Cortex of kidney (tissue), 1 donor: ENCODE results near the gene RPS18.
"Not testable (repeated sequence)": the region's sequence is repeated elsewhere in the genome, so short reads cannot be mapped to it uniquely, and the experiment has no call there.

Source experiments
- DNase-seq: peaks from one replicate; lab custom pipeline; 2025; lab: John Stamatoyannopoulos, UW

Gene RPS18

DNA sequence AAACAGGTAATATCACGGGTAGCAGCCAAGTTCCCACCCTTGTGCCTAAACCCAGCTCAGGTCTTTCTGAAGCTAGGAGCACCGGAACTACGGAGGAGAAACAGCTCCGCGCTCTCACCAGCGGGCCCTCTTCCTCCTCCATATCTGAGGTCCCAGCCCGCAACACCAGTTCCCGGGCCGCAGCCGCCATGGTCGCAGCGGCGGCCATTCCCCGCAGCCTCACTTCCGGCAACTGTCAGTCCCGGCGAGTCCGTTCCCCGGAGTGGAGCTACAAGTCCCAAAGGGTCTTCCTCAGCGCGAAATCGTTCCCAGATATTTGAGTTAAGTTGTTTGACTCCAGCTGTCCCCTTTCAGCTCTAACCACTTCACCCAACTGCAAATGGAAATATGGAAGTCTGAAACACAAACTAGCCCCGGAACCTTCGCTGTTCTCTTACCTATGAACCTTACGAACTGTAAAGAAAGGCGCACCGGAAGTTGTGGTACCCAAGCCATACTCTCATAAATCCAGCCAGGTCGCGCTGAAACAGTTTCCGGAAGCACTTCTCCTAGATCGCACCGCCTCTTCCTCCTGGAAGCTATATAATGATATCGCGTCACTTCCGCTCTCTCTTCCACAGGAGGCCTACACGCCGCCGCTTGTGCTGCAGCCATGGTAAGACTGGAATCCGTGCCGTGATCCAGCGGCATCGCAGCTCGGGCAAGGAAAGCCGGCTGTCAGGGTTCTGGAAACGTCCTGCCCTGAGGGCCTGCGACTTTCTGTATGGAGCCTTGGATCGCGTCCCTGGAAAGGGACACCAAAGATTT, at the start of gene RPS18, which contains the start of gene VPS52:
TSS of gene RPS18 (plus strand) at position 608 of the 807 bp plus-strand sequence. CDS start at position 653, 45 bp downstream.
TSS of gene VPS52 (minus strand) at position 409 of the 807 bp plus-strand sequence. CDS start at position 208, 201 bp downstream.
- no peak for DNase-seq

DNA sequence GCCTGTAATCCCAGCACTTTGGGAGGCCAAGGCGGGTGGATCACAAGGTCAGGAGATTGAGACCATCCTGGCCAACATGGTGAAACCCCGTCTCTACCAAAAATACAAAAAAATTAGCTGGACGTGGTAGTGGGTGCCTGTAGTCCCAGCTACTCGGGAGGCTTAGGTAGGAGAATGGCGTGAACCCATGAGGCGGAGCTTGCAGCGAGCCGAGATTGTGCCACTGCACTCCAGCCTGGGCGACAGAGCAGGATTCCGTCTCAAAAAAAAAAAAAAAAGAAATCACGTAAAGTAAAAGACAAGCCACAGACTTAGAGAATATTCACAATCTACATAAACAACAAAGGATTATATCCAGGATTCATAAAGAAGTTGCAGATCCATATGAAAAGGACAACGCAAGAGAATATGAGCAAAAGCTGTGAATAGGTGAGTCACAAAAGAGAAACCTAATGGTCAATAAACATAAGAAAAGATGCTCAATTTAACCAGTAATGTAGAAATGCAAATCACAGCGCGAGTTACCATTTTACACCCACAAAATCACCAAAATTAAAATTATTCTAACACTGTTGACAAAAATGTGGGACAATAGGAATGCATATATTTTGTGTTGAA, 45.3 kb upstream of the RPS18 start:
- DNase-seq: not testable (repeated sequence)

- no peak for DNase-seq
Measured at GRCh38 chr6:33235221-33235634, 36.6 kb upstream of the RPS18 start.

- no peak for DNase-seq
Measured at GRCh38 chr6:33236328-33236727, 35.5 kb upstream of the RPS18 start.

DNA sequence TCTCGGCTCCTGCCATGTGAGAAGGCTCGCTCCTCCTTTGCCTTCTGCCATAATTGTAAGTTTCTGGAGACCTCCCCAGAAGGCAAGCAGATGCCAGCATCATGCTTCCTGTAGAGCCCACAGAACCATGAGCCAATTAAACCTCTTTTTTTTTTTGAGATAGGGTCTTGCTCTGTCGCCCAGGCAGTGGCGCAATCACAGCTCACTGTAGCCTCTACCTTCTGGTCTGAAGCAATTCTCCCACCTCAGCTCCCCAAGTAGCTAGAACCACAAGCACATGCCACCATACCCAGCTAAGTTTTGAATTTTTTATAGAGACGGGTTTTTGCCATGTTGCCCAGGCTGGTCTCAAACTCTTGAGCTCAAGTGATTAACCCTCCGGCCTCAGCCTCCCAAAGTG, 35.0 kb upstream of the RPS18 start:
- no peak for DNase-seq

GRCh38 chr6:33237741-33238140, 34.1 kb upstream of the RPS18 start:
- DNase-seq: no peak

DNA sequence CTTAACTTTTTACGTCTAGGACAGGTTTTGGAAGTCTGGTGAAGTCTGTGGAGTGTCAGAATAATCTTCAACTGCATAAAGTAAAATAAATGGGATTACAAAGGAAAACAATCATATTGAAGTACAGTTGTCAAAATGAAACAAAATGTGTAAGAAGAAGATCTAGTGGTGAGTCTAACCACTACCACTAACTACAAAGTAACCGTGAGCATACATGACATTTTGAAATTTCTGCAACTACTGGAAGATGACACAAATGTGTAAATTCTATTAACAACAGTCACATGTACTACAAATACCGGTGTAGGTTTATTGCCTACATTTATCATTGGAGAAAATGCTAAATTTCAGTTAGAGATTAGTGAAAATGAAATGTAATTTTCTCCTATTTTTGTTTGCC, 29.9 kb upstream of the RPS18 start:
- no peak for DNase-seq

DNA sequence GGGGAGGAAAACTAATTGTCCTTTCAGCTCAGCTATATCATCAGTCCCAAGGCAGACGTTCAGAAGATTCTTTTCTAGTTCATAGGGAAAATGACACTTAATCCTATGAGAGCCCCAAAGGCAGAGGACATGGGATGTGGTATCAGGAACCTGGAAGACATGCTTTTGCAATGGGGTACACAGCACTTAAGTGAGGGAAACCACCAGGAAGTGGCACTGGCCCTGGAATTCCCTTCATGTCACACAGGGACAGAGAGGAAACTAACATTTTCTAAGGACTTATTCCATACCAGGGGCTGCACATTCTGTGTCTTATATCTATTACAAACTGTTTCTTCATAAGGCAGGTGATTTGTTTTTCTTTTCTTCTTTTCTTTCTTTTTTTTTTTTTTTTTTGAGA, 28.4 kb upstream of the RPS18 start:
- no peak for DNase-seq

DNA sequence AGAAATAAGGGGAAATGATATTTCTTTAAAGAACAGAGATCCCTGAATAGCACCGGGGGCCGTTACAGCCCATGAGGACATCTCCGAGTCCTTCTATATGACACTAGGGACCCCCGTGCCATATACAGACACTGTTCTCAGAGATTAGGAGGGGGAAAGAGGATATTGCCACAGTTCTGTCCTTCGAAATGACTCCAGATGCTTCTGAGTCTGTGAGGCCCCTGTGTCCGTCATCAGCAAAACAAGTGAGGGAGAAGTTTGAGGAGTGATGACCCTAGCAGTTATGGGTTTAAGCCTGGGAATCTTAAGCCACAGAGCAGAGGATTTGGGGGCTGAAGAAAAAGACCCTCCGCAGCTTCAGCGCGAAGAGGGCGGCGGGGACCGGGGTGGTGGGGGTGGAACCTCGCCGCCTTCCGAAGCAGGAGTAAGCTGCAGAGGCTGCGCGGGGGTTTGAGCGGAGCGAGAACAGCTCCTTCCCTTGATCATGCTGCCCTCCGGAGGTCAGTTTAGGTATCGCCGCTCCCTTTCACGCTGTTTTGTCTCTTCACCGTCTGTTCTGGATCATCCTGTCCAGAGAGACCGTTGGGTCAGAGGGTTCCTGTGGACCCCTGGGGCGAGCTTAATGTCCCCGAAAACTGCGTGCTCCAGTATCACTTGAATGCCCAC, 23.8 kb upstream of the RPS18 start:
- peak; percentile 16 for DNase-seq

GRCh38 chr6:33248643-33248931, 23.3 kb upstream of the RPS18 start:
- DNase-seq: no peak

GRCh38 chr6:33248932-33249731, 22.7 kb upstream of the RPS18 start:
- DNase-seq: peak; percentile 70

DNA sequence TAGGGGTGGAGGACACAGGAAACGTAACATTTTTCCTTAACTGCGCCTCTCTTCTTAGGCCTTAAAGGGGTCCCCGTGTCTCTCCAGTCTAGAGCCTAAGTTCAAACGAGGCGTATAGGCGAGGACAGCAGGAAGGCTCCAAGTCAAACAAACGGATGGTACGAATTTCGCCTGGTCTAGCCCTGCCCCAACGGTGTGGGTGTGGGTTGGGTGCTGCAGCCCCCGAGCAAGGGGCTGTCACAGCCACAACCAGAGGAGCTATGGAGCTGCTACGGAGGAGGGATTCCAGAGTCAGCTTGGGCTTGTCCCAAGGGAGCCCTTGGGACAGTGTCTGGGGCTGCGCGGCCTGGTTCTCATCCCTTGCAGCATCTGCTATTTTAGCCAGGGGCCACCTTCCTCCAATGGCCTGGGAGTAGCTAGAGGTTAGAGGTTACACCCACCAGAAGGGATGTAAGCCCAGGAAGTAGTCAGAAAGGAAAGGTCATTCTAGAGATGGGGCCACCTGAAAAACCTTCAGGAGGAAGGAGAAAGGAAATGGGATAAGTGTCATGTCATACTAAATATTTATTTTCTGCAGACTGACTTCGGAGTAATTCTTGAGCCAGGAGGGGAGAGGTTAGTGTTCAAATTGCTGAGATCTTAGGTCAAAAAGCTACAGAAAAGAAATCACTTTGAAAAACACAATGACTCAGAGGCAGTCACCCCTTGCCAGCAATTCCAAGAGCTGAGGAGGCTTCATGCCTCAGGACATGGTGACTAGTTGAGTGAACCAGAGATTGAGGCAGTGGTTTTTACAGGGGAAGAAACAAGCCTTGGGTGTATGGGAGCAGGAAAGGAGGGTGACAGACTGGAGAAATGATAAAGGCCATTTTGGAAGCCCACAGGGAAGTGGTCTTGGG, 21.9 kb upstream of the RPS18 start:
- DNase-seq: no peak

GRCh38 chr6:33250731-33251130, 21.1 kb upstream of the RPS18 start:
- no peak for DNase-seq

DNA sequence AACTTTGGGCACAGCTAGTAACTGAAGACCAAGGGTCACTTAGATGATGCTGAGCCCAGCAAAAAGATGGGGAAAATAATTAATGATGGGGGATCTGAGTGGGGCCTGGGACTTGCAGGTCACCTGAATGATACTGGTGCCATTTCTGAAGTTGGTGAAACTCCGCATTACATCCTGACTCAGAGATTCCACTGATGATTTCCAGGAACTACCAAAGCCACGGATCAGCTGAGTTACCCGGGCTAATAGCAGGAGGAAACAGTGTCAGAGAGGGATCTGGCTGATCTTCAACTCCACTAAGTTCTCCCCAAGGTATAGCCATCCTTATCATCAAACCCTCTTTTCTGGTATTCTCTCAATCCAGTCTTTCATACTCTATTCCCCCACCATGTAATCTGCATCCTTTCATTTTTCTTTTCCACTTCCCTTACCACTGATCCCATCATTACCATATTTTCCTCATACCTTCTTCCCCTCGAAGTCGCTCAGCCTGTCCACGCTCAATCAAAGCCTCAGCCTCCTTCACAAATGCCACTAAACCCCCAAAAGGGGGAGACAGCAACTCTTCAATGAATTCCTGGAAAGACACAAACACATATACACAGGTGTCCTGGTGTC, 20.4 kb upstream of the RPS18 start:
- DNase-seq: no peak

DNA sequence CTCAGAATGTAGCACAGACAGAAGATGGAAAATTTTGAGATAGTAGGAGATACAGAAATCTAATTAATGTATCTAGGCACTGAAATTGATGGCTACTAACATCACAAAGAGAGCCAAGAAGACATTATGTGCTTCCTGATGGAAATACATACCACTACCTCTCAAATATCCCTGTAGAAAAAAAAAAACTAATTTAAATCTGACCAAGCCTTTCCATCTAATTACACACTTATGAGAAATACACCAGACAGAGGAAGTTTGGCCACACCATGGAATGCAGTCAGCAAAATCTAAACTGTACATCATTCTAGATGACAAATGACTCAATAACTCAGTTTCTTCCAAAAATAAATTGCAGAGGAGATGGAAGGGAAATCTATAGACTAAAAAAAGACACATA, 19.1 kb upstream of the RPS18 start:
- DNase-seq: no peak

- no peak for DNase-seq
Measured at GRCh38 chr6:33254591-33254990, 17.3 kb upstream of the RPS18 start.

- no peak for DNase-seq
Measured at GRCh38 chr6:33259032-33259431, 12.8 kb upstream of the RPS18 start.

GRCh38 chr6:33262490-33262889, 9.4 kb upstream of the RPS18 start:
- not testable (repeated sequence) for DNase-seq

DNA sequence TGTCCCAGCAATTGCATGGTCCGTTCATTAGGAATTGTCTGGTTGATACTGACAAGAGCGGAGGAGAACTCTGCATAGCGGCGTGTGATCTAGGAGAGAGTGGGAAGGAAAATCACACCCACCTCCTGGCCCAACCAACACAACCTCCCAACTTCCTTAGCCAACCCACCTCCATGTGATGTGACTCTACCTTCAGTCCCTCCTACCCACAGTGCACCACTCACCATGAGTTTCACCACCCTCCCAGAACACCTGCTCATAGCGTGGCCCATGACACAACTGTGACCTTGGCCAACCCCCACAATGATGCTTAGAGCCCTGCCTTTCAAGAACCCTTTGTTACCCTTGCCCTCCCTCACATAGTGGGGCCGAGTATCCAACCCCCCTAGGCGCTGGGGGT, 7.9 kb upstream of the RPS18 start:
- DNase-seq: no peak

DNA sequence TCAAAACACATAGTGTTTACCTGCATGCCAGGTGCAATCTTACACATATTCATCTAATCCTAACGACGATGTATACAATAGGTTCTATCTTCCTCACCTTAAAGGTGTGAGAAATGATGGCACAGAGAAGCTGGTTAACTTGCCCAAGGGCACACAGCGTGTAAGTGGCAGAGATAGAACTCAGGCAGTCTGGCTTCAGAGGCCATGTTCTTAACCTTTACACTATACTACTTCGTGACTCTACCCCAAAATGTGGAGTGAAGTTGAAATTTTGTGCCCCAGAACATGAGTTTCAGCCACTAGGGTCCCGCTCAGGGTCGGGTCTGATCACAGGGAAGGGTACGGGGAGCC, 783 bp upstream of the RPS18 start:
- DNase-seq: no peak
